Stimulated activated naive CD8-positive, alpha-beta T cell treated with anti-CD3 and anti-CD28 coated beads, Interleukin-15, Interleukin-2, amounts not matched to agents 100 ng/mL and 50 ng/mL, for 24 hours (primary cell): ENCODE results near the gene IGLL5.

Experiments
- H3K27ac Mint-ChIP-seq: one replicate; pipeline ENCODE4 v1.8.0; 2021; ENCODE audit warnings: mild to moderate bottlenecking, mixed read lengths
- H3K27me3 Mint-ChIP-seq: one replicate; pipeline ENCODE4 v1.8.0; 2021; ENCODE audit warnings: mixed read lengths
- H3K36me3 Mint-ChIP-seq: one replicate; pipeline ENCODE4 v1.8.0; 2021; ENCODE audit warnings: low read depth, mixed read lengths
- H3K4me1 Mint-ChIP-seq: one replicate; pipeline ENCODE4 v1.8.0; 2021; ENCODE audit warnings: low read depth, mixed read lengths
- H3K4me3 Mint-ChIP-seq: one replicate; pipeline ENCODE4 v1.8.0; 2021; ENCODE audit warnings: mild to moderate bottlenecking, mixed read lengths
- H3K9me3 Mint-ChIP-seq: one replicate; pipeline ENCODE4 v1.8.0; 2021; ENCODE audit warnings: mixed read lengths

The IGLL5 gene

DNA sequence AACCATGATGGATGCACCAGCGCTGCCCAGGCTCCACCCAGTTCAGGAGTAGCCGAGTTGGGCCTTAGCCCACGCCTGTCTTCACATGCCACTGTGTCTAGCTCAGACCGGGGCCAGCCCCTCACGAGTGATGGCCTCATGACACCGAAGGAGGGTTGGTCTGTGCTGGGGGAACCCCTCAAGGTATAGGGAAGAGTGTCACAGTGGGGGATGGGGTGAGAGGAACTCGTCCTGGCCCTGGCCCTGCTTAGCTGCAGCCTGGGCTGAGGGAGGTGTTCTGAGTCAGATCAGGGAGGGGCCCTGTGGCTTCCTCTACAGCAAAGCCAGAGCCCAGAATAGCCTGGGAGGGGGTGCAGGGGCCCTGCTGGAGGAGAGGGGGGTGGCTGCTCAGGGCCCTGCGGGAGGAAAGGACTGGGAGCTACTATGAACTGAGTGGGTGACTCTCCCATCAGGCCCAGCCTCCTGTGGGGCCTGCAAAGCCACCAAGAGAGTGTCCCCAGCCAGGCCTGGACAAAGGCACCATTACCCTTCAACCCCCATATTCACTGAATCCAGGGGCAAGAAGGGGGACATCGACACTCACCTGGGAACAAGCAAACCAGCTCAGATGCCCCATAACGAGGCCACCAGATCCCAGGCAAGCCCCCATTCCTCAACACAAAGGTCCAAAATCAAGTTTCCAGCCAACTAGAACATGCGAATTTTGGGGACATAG, 41.2 kb downstream of the IGLL5 start:
- H3K27ac Mint-ChIP-seq, result peak overlapping the region; percentile 61
- H3K27me3 Mint-ChIP-seq, result no peaks in the 10 kb centered on the region
- H3K4me1 Mint-ChIP-seq, result peaks cover 48% of the 10 kb centered on the region
- no peak overlapping the region for H3K4me3 Mint-ChIP-seq
- H3K9me3 Mint-ChIP-seq, result no peaks in the 10 kb centered on the region
- H3K36me3 Mint-ChIP-seq, result no peaks in the 10 kb centered on the region

GRCh38 chr22:22929381-22930221, 42.0 kb downstream of the IGLL5 start:
- H3K4me3 Mint-ChIP-seq, result no peak overlapping the region
- no peaks in the 10 kb centered on the region for H3K9me3 Mint-ChIP-seq
- H3K27ac Mint-ChIP-seq, result no peak overlapping the region
- no peaks in the 10 kb centered on the region for H3K27me3 Mint-ChIP-seq
- H3K36me3 Mint-ChIP-seq, result no peaks in the 10 kb centered on the region
- H3K4me1 Mint-ChIP-seq, result peaks cover 44% of the 10 kb centered on the region

DNA sequence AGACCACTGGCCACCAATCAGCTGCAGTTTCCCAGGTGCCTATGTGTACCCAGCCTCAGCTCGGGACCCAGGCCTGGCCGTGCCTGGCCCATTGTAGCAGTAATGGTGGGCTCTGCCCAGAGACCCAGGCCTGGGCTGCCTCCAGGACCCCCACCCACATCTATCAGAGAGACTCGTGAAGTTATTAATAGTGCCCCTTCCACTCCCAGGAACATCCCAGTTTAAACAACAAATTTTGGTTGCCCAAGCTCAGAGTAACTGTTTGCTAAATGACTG, 42.5 kb downstream of the IGLL5 start:
- Mint-ChIP-seq H3K27ac (no peak overlapping the region), H3K9me3 (no peaks in the 10 kb centered on the region), H3K27me3 (no peaks in the 10 kb centered on the region), H3K36me3 (no peaks in the 10 kb centered on the region), H3K4me1 (peaks cover 49% of the 10 kb centered on the region), H3K4me3 (no peak overlapping the region)

DNA sequence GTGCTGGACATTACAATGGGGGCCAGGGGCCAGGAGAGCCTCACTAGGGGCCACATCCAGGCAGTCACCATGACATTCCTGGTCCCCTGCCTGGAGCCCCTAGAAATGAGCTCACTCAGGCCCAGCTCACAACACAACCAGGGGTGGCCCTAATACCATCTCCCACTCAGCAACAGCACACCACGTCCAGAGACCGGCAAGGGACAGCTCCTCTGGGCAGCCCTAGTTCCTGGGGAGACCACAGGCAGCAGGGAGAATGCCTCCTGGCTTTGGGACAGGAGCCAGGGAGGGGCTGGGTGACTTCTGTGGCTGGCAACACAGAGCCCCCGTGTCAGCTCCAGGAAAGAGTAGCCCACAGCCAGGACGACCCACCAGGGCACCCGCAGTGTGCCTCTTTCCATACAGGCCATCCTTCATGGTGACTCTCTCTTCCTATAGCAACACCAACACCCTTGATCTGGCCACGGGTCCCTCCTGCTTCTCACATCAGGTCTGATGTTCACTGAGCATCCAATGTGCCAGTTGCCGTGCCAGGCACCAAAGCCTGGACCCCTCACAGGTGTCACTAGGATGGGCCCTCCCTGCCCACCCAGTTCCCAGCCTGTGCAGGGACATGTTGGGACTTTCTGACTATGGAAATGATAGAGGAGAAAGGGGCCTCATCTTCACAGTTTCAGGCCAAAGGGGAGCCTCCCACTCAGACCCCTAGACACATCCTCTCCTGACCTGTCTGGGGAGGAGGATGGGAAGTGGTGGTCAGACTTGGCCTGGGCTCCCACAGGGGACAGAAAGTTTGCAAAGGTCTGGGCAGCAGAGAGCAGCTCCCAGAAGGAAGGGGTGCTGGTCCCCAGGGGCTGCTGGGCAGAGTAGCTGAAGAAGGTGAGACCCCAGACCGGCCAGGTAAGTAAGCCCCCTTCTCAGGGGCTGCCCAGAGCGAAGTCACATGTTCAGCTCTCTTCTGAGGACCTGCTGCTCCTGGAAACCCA, 43.2 kb downstream of the IGLL5 start:
- H3K27ac Mint-ChIP-seq, result peak overlapping the region; percentile 57
- no peaks in the 10 kb centered on the region for H3K36me3 Mint-ChIP-seq
- H3K9me3 Mint-ChIP-seq, result no peaks in the 10 kb centered on the region
- H3K4me1 Mint-ChIP-seq, result peaks cover 53% of the 10 kb centered on the region
- no peaks in the 10 kb centered on the region for H3K27me3 Mint-ChIP-seq
- H3K4me3 Mint-ChIP-seq, result no peak overlapping the region

DNA sequence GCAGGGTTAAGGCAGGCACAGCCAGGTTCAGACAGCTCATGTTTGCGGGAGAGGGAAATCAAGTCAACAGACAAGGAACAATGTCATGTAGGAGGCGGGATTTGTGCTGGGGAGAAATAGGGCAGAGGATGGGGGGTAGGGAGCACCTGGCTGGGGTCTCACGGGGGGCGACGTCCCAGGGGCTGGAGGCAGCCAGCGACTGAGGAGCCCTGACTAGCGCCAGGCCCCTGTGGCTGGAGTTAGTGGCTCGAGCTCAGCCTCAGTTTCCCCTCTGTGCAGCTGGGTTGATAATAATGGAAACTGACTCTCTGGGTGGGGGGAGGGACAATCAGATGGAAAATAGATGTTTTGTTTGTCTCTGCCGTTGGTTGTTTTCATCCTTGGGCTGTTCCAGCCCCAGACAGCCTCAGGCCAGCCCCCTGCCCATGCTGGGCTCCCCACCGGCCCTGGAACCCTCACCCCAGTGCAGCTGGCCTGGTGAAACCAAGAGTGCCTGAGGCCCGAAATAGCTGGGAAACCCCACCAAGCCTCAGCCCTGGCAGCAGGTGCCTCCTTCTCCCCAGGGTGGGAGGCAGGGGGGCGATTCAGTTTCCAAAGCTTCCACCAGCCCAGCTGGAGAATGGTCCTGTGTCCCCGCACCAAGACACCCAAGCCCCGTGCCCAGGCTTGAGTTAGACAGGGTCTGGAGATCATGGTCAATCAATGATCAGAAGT, 44.1 kb downstream of the IGLL5 start:
- Mint-ChIP-seq H3K36me3 (no peaks in the 10 kb centered on the region), H3K4me1 (peaks cover 56% of the 10 kb centered on the region), H3K4me3 (no peak overlapping the region), H3K9me3 (no peaks in the 10 kb centered on the region), H3K27ac (peak overlapping the region; percentile 57), H3K27me3 (no peaks in the 10 kb centered on the region)

DNA sequence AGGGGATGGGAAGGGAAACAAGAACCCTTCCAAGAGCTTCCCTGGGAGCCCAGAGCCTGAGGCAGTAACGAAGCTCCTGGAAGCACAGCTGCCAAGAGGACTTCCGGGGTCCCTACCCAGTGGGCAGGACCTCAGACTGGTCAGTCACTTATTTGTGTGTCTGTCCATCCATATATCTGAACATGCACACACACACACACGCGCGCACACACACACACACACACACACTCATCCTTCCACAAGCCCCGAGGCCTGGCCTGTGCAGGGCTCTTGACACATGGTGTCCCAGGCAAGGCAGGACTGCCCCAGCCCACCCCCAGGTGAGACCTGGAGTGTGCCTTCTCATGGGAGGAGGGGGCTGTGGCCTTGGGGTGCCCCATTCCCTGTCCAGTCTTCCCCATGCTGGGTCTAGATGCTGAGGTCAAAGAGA, 44.9 kb downstream of the IGLL5 start:
- Mint-ChIP-seq H3K27ac (no peak overlapping the region), H3K27me3 (no peaks in the 10 kb centered on the region), H3K36me3 (no peaks in the 10 kb centered on the region), H3K4me1 (peaks cover 56% of the 10 kb centered on the region), H3K4me3 (no peak overlapping the region), H3K9me3 (no peaks in the 10 kb centered on the region)

- no peak overlapping the region for H3K27ac Mint-ChIP-seq
- peaks cover 51% of the 10 kb centered on the region for H3K4me1 Mint-ChIP-seq
- no peaks in the 10 kb centered on the region for H3K36me3 Mint-ChIP-seq
- H3K4me3 Mint-ChIP-seq, result no peak overlapping the region
- no peaks in the 10 kb centered on the region for H3K27me3 Mint-ChIP-seq
- H3K9me3 Mint-ChIP-seq, result no peaks in the 10 kb centered on the region
These were observed 45.6 kb downstream of the IGLL5 start for GRCh38 chr22:22933100-22933806.

GRCh38 chr22:22933807-22934542, 46.4 kb downstream of the IGLL5 start:
- no peaks in the 10 kb centered on the region for H3K27me3 Mint-ChIP-seq
- H3K27ac Mint-ChIP-seq, result peak overlapping the region; percentile 36
- peaks cover 44% of the 10 kb centered on the region for H3K4me1 Mint-ChIP-seq
- H3K4me3 Mint-ChIP-seq, result no peak overlapping the region
- no peaks in the 10 kb centered on the region for H3K9me3 Mint-ChIP-seq
- H3K36me3 Mint-ChIP-seq, result no peaks in the 10 kb centered on the region

- Mint-ChIP-seq H3K27me3 (no peaks in the 10 kb centered on the region), H3K4me3 (no peak overlapping the region), H3K9me3 (no peaks in the 10 kb centered on the region), H3K36me3 (no peaks in the 10 kb centered on the region), H3K27ac (peak overlapping the region; percentile 65), H3K4me1 (peaks cover 38% of the 10 kb centered on the region)
These were observed 47.0 kb downstream of the IGLL5 start for GRCh38 chr22:22934543-22935055.

GRCh38 chr22:22935056-22935545, 47.5 kb downstream of the IGLL5 start:
- no peaks in the 10 kb centered on the region for H3K27me3 Mint-ChIP-seq
- peaks cover 34% of the 10 kb centered on the region for H3K4me1 Mint-ChIP-seq
- no peaks in the 10 kb centered on the region for H3K36me3 Mint-ChIP-seq
- no peak overlapping the region for H3K4me3 Mint-ChIP-seq
- peak overlapping the region; percentile 65 for H3K27ac Mint-ChIP-seq
- H3K9me3 Mint-ChIP-seq, result no peaks in the 10 kb centered on the region

GRCh38 chr22:22935546-22936157, 48.0 kb downstream of the IGLL5 start:
- Mint-ChIP-seq H3K4me3 (no peak overlapping the region), H3K4me1 (peaks cover 33% of the 10 kb centered on the region), H3K9me3 (no peaks in the 10 kb centered on the region), H3K36me3 (no peaks in the 10 kb centered on the region), H3K27ac (peak overlapping the region; percentile 65), H3K27me3 (no peaks in the 10 kb centered on the region)

GRCh38 chr22:22936180-22936914, 48.7 kb downstream of the IGLL5 start:
- Mint-ChIP-seq H3K27me3 (no peaks in the 10 kb centered on the region), H3K27ac (no peak overlapping the region), H3K9me3 (no peaks in the 10 kb centered on the region), H3K4me3 (no peak overlapping the region), H3K36me3 (no peaks in the 10 kb centered on the region), H3K4me1 (peaks cover 28% of the 10 kb centered on the region)
